Ramos (cell line): ENCODE results near the gene TTC31.
"Not testable (repeated sequence)": the region's sequence is repeated elsewhere in the genome, so short reads cannot be mapped to it uniquely, and the experiment has no call there.

Experiments used
- in situ Hi-C: fragments of 300-500 bp; cut with MboI; formaldehyde crosslinking; loops from one replicate; pipeline ENCODE4 v1.14.3; 2022; ENCODE audit warnings: low sequenced_read_pairs; ENCODE audit not compliant: unreplicated experiment

TTC31 gene

GRCh38 chr2:74482801-74483674 lies at the start of gene TTC31, which contains the start of gene CCDC142:
TSS of gene TTC31 (plus strand) at chr2:74483081. CDS start at chr2:74483096, 15 bp downstream.
TSS of gene CCDC142 (minus strand) at chr2:74482998. CDS start at chr2:74482837, 161 bp downstream.
- in situ Hi-C loops = no loop called here

- in situ Hi-C loops = no loop called here
Observed at GRCh38 chr2:74436111-74436805, 46.6 kb upstream of the TTC31 start.

GRCh38 chr2:74436848-74437695 lies 45.8 kb upstream of the TTC31 start:
- in situ Hi-C loops = no loop called here

- in situ Hi-C loops = no loop called here
Observed at GRCh38 chr2:74438248-74438647, 44.6 kb upstream of the TTC31 start.

GRCh38 chr2:74439373-74439772 lies 43.5 kb upstream of the TTC31 start:
- in situ Hi-C loops = no loop called here

- in situ Hi-C loops = no loop called here
Observed at GRCh38 chr2:74439803-74440377, 43.0 kb upstream of the TTC31 start.

GRCh38 chr2:74440378-74441169 lies 42.3 kb upstream of the TTC31 start:
- in situ Hi-C loops = no loop called here

- in situ Hi-C loops = no loop called here
Observed at GRCh38 chr2:74441170-74441689, 41.7 kb upstream of the TTC31 start.

- in situ Hi-C loops = no loop called here
Observed at GRCh38 chr2:74441690-74442482, 41.0 kb upstream of the TTC31 start, which contains the start of gene RTKN. TSS of gene RTKN (minus strand) at chr2:74441937. CDS start at chr2:74441816, 121 bp downstream.

GRCh38 chr2:74442483-74443297 lies 40.2 kb upstream of the TTC31 start:
- in situ Hi-C loops = not testable (repeated sequence)

GRCh38 chr2:74444498-74445318 lies 38.2 kb upstream of the TTC31 start:
- in situ Hi-C loops = no loop called here

- in situ Hi-C loops = no loop called here
Observed at GRCh38 chr2:74447230-74447999, 35.5 kb upstream of the TTC31 start.

GRCh38 chr2:74448771-74449170 lies 34.1 kb upstream of the TTC31 start:
- in situ Hi-C loops = no loop called here

- in situ Hi-C loops = no loop called here
Observed at GRCh38 chr2:74450570-74451190, 32.2 kb upstream of the TTC31 start.
